Stimulated activated CD4-positive, alpha-beta T cell treated with anti-CD3 and anti-CD28 coated beads, Interleukin-12 subunit alpha, Interleukin-12 subunit beta, amount 100 ng/mL, for 4 hours (primary cell): ENCODE measurements around the gene MDM1.

ENCODE experiments used
- DNase-seq: peaks from one replicate; pipeline ENCODE4 v3.0.0-alpha.2; 2020

Gene MDM1

GRCh38 chr12:68317047-68317667, 15.0 kb downstream of the MDM1 start:
- peak; percentile 19 for DNase-seq

DNA sequence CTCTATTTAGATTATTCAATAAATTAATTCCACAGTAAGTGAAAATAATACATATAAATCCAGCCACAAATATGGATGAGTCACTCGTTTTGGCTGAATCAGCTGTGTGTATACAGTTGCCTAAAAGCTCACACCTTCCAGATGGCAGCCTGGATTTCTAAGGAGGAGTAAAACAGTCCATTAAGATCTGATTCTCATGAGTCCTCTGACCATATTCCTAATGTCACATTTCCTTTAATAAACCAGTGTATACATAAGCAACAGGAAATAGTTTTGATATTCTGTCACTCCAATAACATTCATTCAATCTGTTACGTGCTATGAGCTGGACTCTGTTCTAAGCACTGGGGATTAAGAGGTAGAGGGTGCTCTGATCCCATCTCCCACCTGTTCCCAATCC, 21.8 kb downstream of the MDM1 start:
- no peak for DNase-seq

GRCh38 chr12:68306564-68306963, 25.6 kb downstream of the MDM1 start:
- DNase-seq: no peak

GRCh38 chr12:68305278-68305677, 26.9 kb downstream of the MDM1 start:
- no peak for DNase-seq

DNA sequence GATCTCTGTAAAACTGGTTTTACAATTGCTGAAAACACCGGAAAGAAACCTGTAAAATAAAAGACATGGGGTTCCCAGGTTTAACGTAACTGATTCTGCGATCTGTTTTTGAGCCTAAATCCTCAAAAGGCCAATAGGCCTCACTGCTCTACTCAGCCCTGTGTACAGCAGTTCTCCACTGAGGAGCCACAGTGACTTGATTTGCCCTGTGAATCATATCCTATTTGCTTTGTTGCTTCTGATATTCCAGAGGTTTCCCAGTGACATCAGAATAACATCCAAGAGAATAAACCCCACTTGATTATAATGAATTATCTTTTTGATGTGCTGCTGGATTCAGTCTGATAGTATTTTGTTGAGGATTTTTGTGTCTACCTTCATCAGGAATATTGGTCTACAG, 27.5 kb downstream of the MDM1 start:
- DNase-seq: no peak

DNA sequence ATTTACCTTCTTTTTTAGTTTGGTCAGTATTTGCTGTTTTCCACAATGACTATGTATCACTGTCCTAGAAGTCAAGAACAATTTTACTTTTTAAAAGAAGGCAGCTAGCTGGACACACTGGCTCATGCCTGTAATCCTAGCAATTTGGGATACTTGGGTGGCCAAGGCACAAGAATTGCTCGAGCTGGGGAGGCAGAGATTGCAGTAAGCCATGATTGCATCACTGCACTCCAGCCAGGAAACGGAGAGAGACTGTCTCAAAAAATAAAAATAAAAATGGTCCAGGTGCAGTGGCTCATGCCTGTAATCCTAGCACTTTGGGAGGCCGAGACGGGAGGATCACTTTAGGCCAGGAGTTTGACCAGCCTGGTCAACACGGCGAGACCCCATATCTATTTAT, 28.3 kb downstream of the MDM1 start:
- DNase-seq: no peak

DNA sequence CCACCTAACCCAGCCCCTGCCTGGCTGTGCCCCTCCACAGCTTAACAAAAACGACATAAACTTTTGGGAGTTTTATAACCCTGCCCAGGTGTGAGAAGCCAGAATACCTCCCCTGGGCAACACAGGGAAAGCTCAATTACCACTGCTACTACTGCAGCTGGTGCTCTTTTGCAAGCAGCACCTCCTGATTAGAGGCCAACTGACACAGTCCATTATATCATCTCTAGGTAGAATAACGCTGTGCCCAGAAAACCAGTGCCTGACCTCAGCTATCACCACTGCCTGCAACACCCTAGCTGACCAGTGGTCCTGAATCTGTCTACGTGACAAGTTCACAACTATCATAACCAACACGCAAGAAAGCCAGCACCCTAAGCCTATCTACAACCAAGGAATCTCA, 34.2 kb downstream of the MDM1 start:
- DNase-seq: no peak

GRCh38 chr12:68294251-68294650, 37.9 kb downstream of the MDM1 start:
- DNase-seq: no peak

DNA sequence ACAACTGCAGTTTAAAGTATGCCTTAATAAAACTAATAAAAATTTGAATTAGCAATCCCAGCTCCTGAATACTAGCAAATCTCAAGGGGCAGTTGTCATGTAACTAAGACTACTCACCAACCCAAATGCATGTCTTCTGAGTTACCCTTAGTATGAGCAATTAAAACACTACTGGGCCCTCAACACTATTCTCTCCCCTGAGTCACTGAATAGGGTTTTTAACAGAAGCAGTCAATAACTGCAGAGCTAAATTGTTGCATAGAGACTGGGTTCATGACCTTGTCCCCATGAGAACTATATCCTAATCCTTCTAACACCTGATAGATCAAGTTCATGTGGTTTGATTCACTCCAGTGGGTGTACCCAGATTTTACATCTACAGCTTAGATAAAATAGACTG, 38.8 kb downstream of the MDM1 start:
- DNase-seq: no peak

DNA sequence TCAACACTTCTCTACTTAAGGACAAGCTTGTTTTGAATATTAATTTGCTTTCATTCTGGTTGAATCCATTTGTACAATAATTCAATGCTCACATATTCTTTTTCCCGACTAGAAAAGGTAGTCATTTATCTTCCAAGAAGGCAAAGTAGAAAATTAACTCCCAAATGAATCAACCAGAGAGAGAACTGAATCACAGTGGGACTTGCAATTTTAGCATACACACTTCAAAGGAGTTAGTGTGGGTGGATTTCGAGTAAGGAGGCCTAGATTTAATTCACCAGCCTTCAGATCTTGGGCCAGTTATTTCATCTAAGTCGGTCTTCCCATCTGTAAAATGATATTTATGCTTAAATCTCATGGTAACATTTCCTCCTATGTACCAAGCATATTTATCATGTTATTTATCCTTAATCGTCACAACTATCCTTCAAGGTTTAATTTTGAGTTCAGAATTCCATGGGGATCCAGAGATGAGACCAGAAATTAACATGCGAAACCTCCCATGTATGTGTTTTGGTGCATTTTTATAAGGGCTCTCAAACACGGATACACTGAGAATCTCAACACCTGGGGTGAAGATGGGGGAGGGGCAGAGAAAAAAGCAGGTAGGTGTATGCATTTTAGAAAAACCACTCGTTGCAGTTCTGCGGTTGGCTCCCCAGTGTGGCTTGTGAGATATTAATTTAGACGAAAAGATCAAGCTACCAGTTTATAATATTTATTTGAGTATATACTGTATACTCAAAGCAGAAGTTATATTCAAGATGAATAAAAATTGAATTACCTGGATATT, 39.8 kb downstream of the MDM1 start:
- no peak for DNase-seq

DNA sequence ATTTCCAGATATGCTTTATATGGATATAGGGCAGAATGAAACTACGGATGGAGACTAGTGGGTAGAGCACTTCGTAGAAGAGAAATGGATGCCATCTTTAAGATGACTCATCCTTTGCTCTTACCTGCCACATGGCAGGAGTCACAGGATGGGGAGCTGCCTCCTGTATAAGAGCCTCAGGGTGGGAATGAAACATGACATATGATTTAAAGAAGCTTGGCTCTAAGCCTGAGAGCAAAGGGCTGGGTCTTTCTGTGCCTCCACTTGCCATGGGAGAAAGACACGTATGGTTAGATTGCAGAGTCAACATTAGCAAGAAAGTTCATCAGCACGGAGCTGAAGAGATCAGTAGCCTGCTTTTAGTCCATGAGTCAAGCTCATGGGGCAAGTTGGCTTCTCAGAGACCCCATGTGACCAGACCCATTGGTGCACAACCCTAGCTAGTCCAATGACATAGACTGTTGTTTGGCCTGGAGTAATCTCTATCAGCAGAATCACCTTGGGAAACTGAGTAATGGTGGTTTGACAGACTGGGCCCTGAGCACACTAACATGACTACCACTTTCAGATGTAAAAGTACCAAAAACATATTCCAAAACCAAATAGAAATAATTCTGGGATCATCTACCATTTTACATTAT, 40.6 kb downstream of the MDM1 start:
- no peak for DNase-seq

DNA sequence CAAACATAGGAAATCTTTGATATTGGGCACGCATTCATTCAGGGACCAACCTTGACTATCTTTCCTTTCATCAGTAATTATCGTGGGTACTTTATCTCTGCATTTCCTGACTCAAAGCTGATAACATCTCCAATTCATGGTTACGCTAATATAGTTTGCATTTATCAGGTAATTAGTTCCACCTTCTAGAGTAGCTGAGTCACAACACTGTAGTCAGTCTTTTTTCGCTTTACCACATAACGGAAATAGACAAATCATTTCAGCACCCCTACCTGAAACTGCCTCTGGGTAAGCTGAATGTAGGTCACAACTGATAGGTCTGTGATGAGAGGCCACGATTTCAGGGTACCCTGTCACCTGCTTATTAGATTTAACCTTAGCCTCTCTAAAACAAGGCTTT, 42.0 kb downstream of the MDM1 start:
- DNase-seq: no peak

DNA sequence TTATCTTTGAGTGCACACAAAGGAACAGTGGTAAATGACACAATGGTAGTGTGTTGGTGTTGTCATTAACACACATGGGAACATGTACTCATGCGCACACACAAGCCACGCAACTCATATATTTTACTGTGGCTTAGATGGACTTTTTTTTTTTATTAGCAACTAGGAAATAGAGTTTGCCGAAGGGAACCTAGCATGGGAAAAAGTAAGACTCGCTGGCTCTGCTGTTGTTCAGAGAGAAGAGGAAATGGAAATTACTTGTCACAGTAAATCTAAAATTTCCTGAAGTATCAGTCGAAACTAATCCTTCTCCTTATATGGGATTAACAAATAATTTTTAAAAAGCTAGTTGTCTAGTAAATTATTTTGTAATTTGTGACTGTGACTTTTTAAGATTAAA, 45.1 kb downstream of the MDM1 start:
- no peak for DNase-seq

- no peak for DNase-seq
These were observed 45.8 kb downstream of the MDM1 start for GRCh38 chr12:68286396-68286795.

DNA sequence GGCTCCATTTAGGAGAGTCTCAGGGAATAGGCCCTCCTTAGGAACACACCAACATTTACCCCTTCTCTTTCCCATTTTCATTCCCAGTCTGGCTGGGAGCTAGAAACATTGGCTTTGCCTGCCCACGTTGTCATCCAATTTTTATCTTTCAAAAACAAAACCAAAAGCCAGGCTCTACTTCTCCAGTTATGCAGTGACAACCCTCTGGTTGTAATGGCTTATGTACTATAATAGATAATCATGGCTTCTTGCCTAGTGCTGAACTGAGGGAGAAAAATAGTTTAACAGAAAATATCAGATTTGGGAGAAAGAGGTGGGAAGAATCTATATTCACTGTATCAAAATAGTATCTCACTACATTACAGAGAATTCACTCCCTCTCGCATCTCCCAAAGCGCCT, 46.6 kb downstream of the MDM1 start:
- DNase-seq: no peak

GRCh38 chr12:68281322-68282077, 50.7 kb downstream of the MDM1 start:
- DNase-seq: no peak

DNA sequence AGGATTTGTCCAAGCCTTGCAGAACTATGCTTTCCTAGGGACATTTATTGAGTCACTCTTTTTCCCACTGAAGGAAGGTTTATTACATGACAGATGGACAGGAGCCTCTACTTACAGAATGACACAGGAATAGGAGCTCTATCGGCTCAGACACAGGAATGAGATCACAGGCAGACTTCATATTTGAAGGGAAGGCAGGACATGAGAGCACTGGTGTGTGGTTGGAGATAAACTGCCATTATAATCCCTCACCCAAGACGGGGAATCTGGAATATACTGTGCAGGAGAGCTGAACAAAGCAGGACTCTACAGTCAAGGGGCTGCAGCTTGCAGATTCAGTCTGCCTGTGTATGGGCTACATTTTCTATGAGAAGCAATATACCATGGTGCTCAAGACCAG, 51.9 kb downstream of the MDM1 start:
- no peak for DNase-seq

DNA sequence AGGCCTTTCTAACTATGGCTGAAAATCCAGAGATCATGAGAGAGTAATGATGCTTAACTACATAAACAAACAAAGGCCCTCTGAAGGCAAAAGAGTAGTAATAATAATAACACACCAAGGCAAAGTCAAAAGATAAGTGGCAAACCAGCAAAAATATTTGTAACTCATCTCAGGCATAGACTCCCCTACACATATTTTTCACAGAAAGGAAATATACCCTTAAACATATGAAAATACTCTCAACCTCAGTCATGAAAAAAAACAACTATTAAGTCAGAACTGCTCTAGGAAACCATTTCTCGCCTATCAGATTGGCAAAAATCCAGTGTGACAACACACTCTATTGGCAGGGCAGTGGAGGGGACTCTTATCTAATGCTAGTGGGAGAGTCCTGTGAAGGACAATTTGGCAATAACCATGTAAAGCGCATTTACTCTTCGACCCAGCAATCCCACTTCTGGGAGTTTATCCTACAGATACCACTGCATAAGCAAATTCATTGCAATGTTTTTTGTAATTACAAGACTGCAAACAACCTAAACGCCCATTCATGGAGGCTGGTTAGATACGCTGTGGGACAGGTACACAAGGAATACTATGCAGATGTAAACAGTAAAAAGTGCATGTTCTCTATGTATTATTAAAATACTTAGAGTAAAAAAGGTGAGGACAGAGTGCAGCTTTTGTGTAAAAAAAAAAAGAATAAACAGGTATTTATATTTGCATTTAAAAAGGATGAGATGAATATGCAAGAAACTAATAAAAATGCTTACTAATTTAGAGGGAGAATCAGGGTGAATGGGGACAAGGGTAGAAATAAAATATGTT, 52.7 kb downstream of the MDM1 start:
- no peak for DNase-seq

- DNase-seq: no peak
These were observed 55.7 kb downstream of the MDM1 start for GRCh38 chr12:68276402-68276930.

GRCh38 chr12:68272732-68273131, 59.4 kb downstream of the MDM1 start:
- no peak for DNase-seq

- DNase-seq: no peak
These were observed 60.8 kb downstream of the MDM1 start for GRCh38 chr12:68271346-68271745.

GRCh38 chr12:68270358-68270757, 61.8 kb downstream of the MDM1 start:
- no peak for DNase-seq
